Spleen (tissue), 11 donors: Measurements from ENCODE around the gene KLHL25. TPM values are rescaled to one million over a fixed set of nuclear protein-coding genes. Genes with fewer than 3 reads are reported as not detected.
"Not testable (repeated sequence)": the region's sequence is repeated elsewhere in the genome, so short reads cannot be mapped to it uniquely, and the experiment has no call there.

ENCODE experiments used
- DNase-seq: peaks from one replicate; pipeline ENCODE4 v3.0.0-alpha.2; 2020
- H3K27ac ChIP-seq, 8 donors: fragments of 200-600 bp; sonication (generic) in 7 of 8; 1 replicate in 4 of 8; 2 replicates in 4 of 8; pipeline versions ENCODE4 v1.5.0 to v1.8.0; 2016 to 2021; ENCODE audit warnings: inconsistent platforms in 4 of 8, mild to moderate bottlenecking in 4 of 8, moderate library complexity in 1 of 8
- H3K27me3 ChIP-seq, 7 donors: fragments of 200-600 bp; sonication (generic) in 6 of 7; replicated peaks in 1 of 7; 1 replicate in 4 of 7; 2 replicates in 3 of 7; pipeline versions ENCODE4 v1.5.0 to v1.8.0; 2016 to 2021; ENCODE audit warnings: inconsistent platforms in 3 of 7, mild to moderate bottlenecking in 1 of 7
- H3K36me3 ChIP-seq, 6 donors: fragments of 200-600 bp; sonication (generic) in 5 of 6; 1 replicate in 4 of 6; 2 replicates in 2 of 6; pipeline versions ENCODE4 v1.5.0 to v1.8.0; 2016 to 2021; ENCODE audit warnings: inconsistent platforms in 2 of 6
- H3K4me1 ChIP-seq, 6 donors: fragments of 200-600 bp; sonication (generic) in 5 of 6; 1 replicate in 3 of 6; 2 replicates in 3 of 6; pipeline versions ENCODE4 v1.5.0 to v1.8.0; 2016 to 2021; ENCODE audit warnings: inconsistent platforms in 3 of 6
- H3K4me3 ChIP-seq, 8 donors: fragments of 200-600 bp; sonication (generic) in 7 of 8; 1 replicate in 4 of 8; 2 replicates in 4 of 8; pipeline versions ENCODE4 v1.5.0 to v1.8.0; 2016 to 2021; ENCODE audit warnings: inconsistent platforms in 4 of 8, mild to moderate bottlenecking in 4 of 8, moderate library complexity in 2 of 8
- H3K9me3 ChIP-seq, 8 donors: fragments of 200-600 bp; sonication (generic) in 7 of 8; 1 replicate in 4 of 8; 2 replicates in 4 of 8; pipeline versions ENCODE4 v1.5.0 to v1.8.0; 2016 to 2021; ENCODE audit warnings: inconsistent platforms in 4 of 8
- CTCF ChIP-seq, 11 experiments: fragments of 200-600 bp in 7 of 11; fragments of 450-650 bp in 4 of 11; sonication (generic) in 4 of 11; IDR thresholded peaks in 8 of 11; conservative IDR thresholded peaks in 3 of 11; 1 replicate in 7 of 11; 2 replicates in 4 of 11; pipeline versions ENCODE4 v1.4.0 to v1.8.0; 2016 to 2021; ENCODE audit warnings: antibody characterized with exemption in 11 of 11, inconsistent platforms in 4 of 11, mild to moderate bottlenecking in 1 of 11
- POLR2A ChIP-seq, 3 donors: fragments of 450-650 bp; IDR thresholded peaks; one replicate each; pipeline ENCODE4 v1.5.1; 2017; ENCODE audit warnings: antibody characterized with exemption in 3 of 3, mild to moderate bottlenecking in 1 of 3
- POLR2AphosphoS5 ChIP-seq, 3 donors: sonication (generic); formaldehyde crosslinking; IDR thresholded peaks; one replicate each; pipeline ENCODE4 v1.5.1; 2017; ENCODE audit warnings: antibody characterized with exemption in 3 of 3
- WGBS, 5 donors: extraction: QIAGEN DNeasy Blood & Tissue Kit in 3 of 5; methylation state at CpG; one replicate each; pipeline versions ENCODE4 v1.1.5 to v1.1.7; 2013 to 2018; 5-methylcytosine and 5-hydroxymethylcytosine counted together
- intact Hi-C: fragments of 100-400 bp; cut with DNase I; formaldehyde crosslinking; loops from one replicate; pipeline ENCODE4 v1.15.0; 2023; ENCODE audit warnings: low total_unique reads
- polyA plus RNA-seq, 3 donors: library from polyadenylated mRNA; stranded (reverse); fragments of 200-250 nt; gene quantifications; one replicate each; pipeline ENCODE4 v1.2.1, GENCODE V29; 2013
- total RNA-seq, 7 donors: library from RNA; depleted of rRNA in 3 of 7; stranded (reverse); fragments of >200 nt in 3 of 7; fragmentation: NEBNext Ultra II Directional in 4 of 7; extraction: Animal tissue kit (Norgen Biotek cat#: 25700) in 4 of 7; gene quantifications; one replicate each; pipeline versions ENCODE4 v1.1.0 to v1.2.1, GENCODE V29; 2016 to 2021
- donor health status: healthy with polysubstance abuse.
- donor health status: DM: no; HTN: no; CAD: no; lungs with moderate emphysema.
- donor health status: DM: no; HTN: no; CAD: no.
- donor health status: Bipolar disorder and iron deficiency.
- donor health status: healthy.
- donor health status: DM: no; HTN: no; CAD: no.
- donor health status: DM: yes; HTN: yes; CAD: no.

KLHL25 gene
- total and polyA plus RNA-seq, 10 donors, result 1.00 to 4.6 (median 3.1) TPM

- intact Hi-C loops, result loop anchor here (10.0 kb wide), 1 partner anchor 350 kb away; no protein-coding TSS in a partner anchor
- Histone ChIP-seq H3K9me3 (no peaks in the 10 kb centered on the region), H3K4me3 (no peak overlapping the region), H3K27ac (no peak overlapping the region), H3K4me1 (peaks cover 0 to under 1% (median 0%) of the 10 kb centered on the region in 6 donors), H3K36me3 (no peaks in the 10 kb centered on the region), H3K27me3 (peaks cover 0 to 6% (median 0%) of the 10 kb centered on the region in 7 donors)
- WGBS, 5 donors, result 79 to 94% (median 82%) methylated on average over 3 of the region's 3 CpGs
- TF ChIP-seq POLR2A (IDR thresholded peaks at IDR 0.05) (no peak), CTCF (IDR thresholded peaks at IDR 0.05 in 8 of 11, conservative IDR thresholded peaks at IDR 0.05 in 3 of 11) (no peak), POLR2AphosphoS5 (IDR thresholded peaks at IDR 0.05) (no peak)
- no peak for DNase-seq
These were observed 39.9 kb upstream of the KLHL25 start for GRCh38 chr15:85834651-85835050.

GRCh38 chr15:85832394-85832793, 37.7 kb upstream of the KLHL25 start:
- 63 to 92% (median 73%) methylated on average over 1 to 4 of the region's 4 CpGs for WGBS, 5 donors
- intact Hi-C loops, result loop anchor here (10.0 kb wide), 1 partner anchor 348 kb away; no protein-coding TSS in a partner anchor
- Histone ChIP-seq H3K36me3 (no peaks in the 10 kb centered on the region), H3K4me3 (no peak overlapping the region), H3K27me3 (peaks cover 0 to 6% (median 0%) of the 10 kb centered on the region in 7 donors), H3K4me1 (no peaks in the 10 kb centered on the region), H3K27ac (no peak overlapping the region), H3K9me3 (no peaks in the 10 kb centered on the region)
- TF ChIP-seq POLR2AphosphoS5 (IDR thresholded peaks at IDR 0.05) (no peak), CTCF (IDR thresholded peaks at IDR 0.05 in 8 of 11, conservative IDR thresholded peaks at IDR 0.05 in 3 of 11) (no peak)
- no peak for DNase-seq

GRCh38 chr15:85831415-85832113, 36.8 kb upstream of the KLHL25 start:
- peaks cover 0 to 6% (median 0%) of the 10 kb centered on the region in 7 donors for H3K27me3 ChIP-seq
- H3K27ac ChIP-seq, result no peak overlapping the region
- peak in 7 of 11 experiments; percentile 21 to 53 (median 35) for TF ChIP-seq CTCF (IDR thresholded peaks at IDR 0.05 in 8 of 11, conservative IDR thresholded peaks at IDR 0.05 in 3 of 11)
- no peak for TF ChIP-seq POLR2AphosphoS5 (IDR thresholded peaks at IDR 0.05)
- no peak for TF ChIP-seq POLR2A (IDR thresholded peaks at IDR 0.05)
- H3K4me3 ChIP-seq, result no peak overlapping the region
- WGBS, 5 donors, result 67 to 75% (median 73%) methylated on average over 15 of the region's 15 CpGs
- no peaks in the 10 kb centered on the region for H3K9me3 ChIP-seq
- H3K4me1 ChIP-seq, result no peaks in the 10 kb centered on the region
- intact Hi-C loops, result loop anchor here (10.0 kb wide), 1 partner anchor 347 kb away; no protein-coding TSS in a partner anchor
- DNase-seq, result no peak
- no peaks in the 10 kb centered on the region for H3K36me3 ChIP-seq

- not testable (repeated sequence) for H3K9me3 ChIP-seq, H3K27ac ChIP-seq, DNase-seq, H3K36me3 ChIP-seq, H3K27me3 ChIP-seq, H3K4me3 ChIP-seq, H3K4me1 ChIP-seq
- intact Hi-C loops, result loop anchor here (10.0 kb wide), 1 partner anchor 345 kb away; no protein-coding TSS in a partner anchor
- WGBS, 5 donors, result 88 to 96% (median 92%) methylated on average over 4 of the region's 4 CpGs
These were observed 35.0 kb upstream of the KLHL25 start for GRCh38 chr15:85829754-85830153.
